GM19395 (cell line): ENCODE data around the gene ATP2B1.
A peak's percentile ranks its signal among the peaks of the same experiment; 100 is the strongest.
"Not testable (repeated sequence)": the region's sequence is repeated elsewhere in the genome, so short reads cannot be mapped to it uniquely, and the experiment has no call there.

Source experiments
- ATAC-seq: cut with Tn5 transposase; IDR thresholded peaks from one replicate; pipeline ENCODE4 v1.9.1; 2021; ENCODE audit warnings: mild to moderate bottlenecking, moderate library complexity; ENCODE audit not compliant: unreplicated experiment

Gene ATP2B1

DNA sequence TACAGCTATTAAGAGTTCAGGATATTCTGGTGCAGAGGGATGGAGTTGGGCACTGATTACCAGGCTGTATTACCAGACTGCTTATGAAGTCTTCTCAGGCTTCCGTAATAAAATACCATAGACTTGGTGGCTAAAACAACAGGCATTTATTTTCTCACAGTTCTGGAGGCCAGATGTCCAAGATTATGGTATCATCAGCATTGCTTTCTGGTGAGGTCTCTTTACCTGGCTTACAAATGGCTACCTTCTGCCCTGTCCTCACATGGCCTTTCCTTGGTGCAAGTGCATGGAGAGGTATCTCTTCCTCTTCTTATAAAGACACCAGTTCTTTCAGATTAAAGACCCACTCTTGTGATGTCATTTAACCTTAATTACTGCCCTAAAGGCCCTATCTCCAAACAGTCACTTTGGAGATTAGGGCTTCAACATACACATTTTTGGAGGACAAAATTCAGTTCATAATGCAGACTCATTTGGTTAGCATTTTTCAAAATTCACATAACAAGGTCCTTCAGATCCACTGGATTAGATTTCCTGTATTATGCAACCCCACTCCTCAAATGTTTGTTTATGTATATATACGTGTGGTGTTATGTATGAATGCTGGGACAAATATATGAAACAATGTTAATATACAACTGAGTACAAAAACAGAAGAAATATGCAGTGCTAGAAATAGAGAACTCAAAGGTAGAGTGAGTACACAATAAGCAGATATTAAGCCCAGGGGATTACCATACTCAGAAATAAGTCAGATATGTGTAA lies 9.3 kb upstream of the ATP2B1 start:
- ATAC-seq, result no peak

DNA sequence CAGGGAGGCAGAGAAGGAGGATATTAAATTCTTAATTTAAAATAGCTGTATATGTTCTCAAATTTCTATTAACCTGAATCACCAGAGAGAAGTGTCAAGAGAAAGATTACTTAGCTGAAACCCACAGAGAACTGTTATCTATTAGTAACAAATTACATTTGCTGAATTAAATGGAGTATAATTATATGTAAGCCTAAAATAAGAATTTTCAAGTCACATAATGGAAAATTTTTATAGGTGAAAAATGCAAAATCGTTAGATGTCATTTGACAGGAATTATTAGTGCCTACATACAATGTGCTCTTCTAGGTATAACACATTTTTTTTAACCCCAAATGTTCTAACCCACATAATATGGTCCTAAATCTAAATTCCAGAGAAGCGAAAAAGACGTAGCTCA lies 4.1 kb upstream of the ATP2B1 start:
- ATAC-seq, result no peak

- no peak for ATAC-seq
Observed at GRCh38 chr12:89710873-89711750, 2.5 kb upstream of the ATP2B1 start.

- ATAC-seq, result peak; percentile 24
Observed at GRCh38 chr12:89709995-89710872, 1.6 kb upstream of the ATP2B1 start.

DNA sequence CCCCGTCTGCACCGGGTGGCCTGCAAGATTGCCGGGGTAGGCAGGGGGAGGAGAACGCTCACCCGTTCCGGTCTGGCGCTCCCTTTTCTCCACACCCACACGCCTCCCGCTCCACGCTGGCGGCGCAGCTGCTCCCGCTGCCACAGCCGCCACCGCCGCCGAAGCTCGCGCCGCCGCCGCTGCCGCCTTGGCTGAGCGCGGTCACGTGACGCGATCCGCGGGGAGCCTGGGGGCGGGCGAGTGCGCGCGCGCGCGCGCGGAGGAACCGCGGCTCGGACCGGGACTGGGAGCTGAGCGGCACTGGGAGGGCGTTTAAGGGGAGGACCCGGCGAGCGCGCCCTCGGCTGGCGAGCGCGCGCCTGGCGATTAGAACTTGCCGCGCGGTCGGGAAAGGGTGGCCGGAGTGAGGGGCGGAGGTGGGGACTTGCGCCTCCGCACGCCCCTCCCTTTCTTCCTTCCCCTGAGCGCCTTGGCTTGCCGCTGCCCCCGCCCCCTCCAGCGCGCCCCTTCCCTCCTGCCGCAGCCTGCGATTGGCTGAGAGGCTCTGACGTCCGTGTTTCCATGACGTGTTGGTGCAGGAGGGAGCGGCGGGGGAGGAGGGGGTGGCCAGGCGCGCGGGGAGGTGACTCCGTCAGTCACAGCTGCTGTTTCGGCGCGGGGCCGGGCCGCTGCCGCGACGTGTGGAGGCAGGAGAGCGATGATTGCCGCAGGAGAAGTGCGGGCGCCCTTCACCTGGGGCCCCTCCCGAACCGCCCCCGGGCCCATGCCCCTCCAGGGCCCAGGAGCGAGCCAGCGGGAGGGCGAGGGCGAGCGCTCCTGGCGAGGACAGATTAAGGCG lies 738 bp upstream of the ATP2B1 start:
- peak; percentile 69 for ATAC-seq

- peak; percentile 1 for ATAC-seq
Observed at GRCh38 chr12:89707703-89708564, 704 bp downstream of the ATP2B1 start.

GRCh38 chr12:89706986-89707702 lies 1.5 kb downstream of the ATP2B1 start:
- ATAC-seq, result no peak

GRCh38 chr12:89706551-89706950 lies 2.1 kb downstream of the ATP2B1 start:
- no peak for ATAC-seq

DNA sequence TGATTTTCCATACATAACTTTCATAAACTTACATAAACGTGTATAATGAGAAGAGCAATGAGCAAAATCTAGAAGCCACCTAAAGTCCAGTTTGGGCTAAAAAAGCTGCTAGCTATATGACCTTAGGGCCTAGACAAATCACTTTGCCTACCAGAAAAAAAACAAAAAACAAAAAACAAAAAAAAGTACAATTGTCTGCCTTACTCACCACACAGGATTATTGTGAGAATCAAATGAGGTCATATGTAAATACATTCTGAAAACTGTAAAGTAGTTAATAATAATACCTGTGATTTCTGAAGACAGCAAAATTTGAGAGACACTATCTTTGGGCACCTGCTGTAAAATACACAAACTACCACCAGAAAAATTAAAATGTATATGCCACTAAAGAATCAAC lies 4.2 kb downstream of the ATP2B1 start:
- no peak for ATAC-seq

DNA sequence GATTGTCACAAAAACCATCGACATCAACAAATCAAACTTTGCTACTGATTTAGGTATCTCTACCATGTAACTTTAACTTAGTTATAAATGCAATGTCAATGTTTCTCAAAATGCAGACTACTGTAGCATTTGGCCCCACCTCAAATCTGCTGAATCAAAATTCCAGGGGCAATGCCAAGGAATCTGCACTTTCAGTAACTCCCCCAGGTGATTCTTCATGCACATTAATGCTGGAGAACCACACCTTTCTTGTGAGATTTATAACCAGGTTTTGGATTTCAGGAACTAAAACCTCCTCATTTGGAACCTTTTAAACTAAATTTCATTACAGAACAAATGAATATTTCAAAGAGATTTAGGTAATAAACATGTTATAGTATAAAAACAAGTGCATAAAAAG lies 4.9 kb downstream of the ATP2B1 start:
- ATAC-seq, result no peak

GRCh38 chr12:89702503-89702902 lies 6.1 kb downstream of the ATP2B1 start:
- ATAC-seq, result no peak

- ATAC-seq, result no peak
Observed at GRCh38 chr12:89701606-89702206, 6.9 kb downstream of the ATP2B1 start.

- ATAC-seq, result no peak
Observed at GRCh38 chr12:89700191-89700810, 8.3 kb downstream of the ATP2B1 start.

DNA sequence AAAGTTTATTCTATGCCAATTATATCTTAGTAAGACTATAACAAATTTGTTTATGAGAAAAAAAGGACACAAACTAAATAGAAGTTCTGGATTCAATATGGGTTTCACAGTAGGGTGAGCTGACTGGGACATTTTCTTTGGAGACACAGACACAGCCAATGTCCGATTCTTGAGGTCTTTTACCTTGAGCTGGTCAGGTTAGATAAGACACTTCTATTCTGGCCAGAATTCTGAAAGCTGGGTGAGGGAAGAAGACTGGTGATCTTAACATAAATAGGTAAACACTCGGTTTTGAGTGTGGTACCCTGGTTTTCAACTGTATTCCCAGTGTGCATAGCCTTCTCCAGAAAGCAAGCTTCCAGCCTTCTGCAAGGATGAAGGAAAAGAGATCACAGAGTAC lies 10.0 kb downstream of the ATP2B1 start:
- no peak for ATAC-seq

GRCh38 chr12:89697728-89698127 lies 10.9 kb downstream of the ATP2B1 start:
- not testable (repeated sequence) for ATAC-seq

GRCh38 chr12:89697296-89697695 lies 11.3 kb downstream of the ATP2B1 start:
- ATAC-seq, result no peak

DNA sequence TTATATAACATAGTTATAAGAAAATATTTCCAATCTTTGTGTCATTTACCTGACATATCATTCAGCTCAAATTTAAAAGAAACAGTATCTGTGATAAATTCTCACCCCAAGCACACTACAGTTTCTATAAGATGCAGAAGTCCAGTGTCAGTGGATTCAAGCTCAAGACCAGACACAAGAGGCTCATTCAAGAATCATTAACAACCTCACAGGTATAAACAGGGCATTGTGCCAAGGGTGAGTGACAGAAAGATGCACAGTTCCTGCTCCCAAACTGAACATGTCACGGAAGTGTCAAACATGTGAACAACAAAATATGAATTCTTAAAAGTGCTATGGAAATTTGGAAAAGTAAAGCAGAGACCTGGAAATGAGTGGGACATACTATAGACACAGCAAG lies 12.8 kb downstream of the ATP2B1 start:
- no peak for ATAC-seq

- no peak for ATAC-seq
Observed at GRCh38 chr12:89695100-89695499, 13.5 kb downstream of the ATP2B1 start.
